K562 (cell line): ENCODE results near the gene SRGAP2C.
"Not testable (repeated sequence)": the region's sequence is repeated elsewhere in the genome, so short reads cannot be mapped to it uniquely, and the experiment has no call there.

ENCODE experiments used
- FOSL1 ChIP-seq: fragments of 200-800 bp; sonication (Bioruptor generic); conservative IDR thresholded peaks from 2 replicates; pipeline ENCODE4 v1.6.1; 2016; ENCODE audit warnings: missing genetic modification characterization, missing compliant biosample characterization
- JUN ChIP-seq, 2 experiments: sonication (generic) in 1 of 2; formaldehyde crosslinking in 1 of 2; IDR thresholded peaks; 2 replicates each; pipeline versions ENCODE4 v1.6.1 to v1.8.0; 2012 to 2022; ENCODE audit warnings: borderline replicate concordance in 2 of 2, mild to moderate bottlenecking in 2 of 2, improper control_type of control experiment in 1 of 2, low read depth in 1 of 2, low read length in 1 of 2, missing genetic modification reagents in 1 of 2
- JUND ChIP-seq, 2 experiments: IDR thresholded peaks; 2 replicates in 1 of 2; 3 replicates in 1 of 2; pipeline ENCODE4 v1.6.1; 2011; ENCODE audit warnings: borderline replicate concordance in 2 of 2, low read depth in 2 of 2, low read length in 2 of 2, improper control_type of control experiment in 1 of 2, missing biosample characterization in 1 of 2, missing genetic modification characterization in 1 of 2, missing genetic modification reagents in 1 of 2
- KAT2B ChIP-seq: IDR thresholded peaks from one replicate; pipeline ENCODE4 v1.6.1; 2012; ENCODE audit warnings: low read depth, mild to moderate bottlenecking, control low read depth, inconsistent platforms, low read length, moderate library complexity
- MAFF ChIP-seq: IDR thresholded peaks from 2 replicates; pipeline ENCODE4 v1.6.1; 2012; ENCODE audit warnings: low read length, improper control_type of control experiment
- NR2C2 ChIP-seq, 2 experiments: fragments of 200-800 bp in 1 of 2; sonication (Bioruptor generic) in 1 of 2; sonication (generic) in 1 of 2; formaldehyde crosslinking in 1 of 2; IDR thresholded peaks; 2 replicates each; pipeline versions ENCODE4 v1.6.1 to v1.8.0; 2016 to 2022; ENCODE audit warnings: mild to moderate bottlenecking in 1 of 2, missing compliant biosample characterization in 1 of 2, missing genetic modification characterization in 1 of 2, missing genetic modification reagents in 1 of 2
- POLR2AphosphoS5 ChIP-seq: IDR thresholded peaks from 2 replicates; pipeline ENCODE4 v1.6.1; 2011; ENCODE audit warnings: mild to moderate bottlenecking, low read depth, low read length, moderate library complexity; ENCODE audit not compliant: control insufficient read depth, insufficient read depth
- SP1 ChIP-seq: sonication (generic); formaldehyde crosslinking; IDR thresholded peaks from 2 replicates; pipeline ENCODE4 v1.8.1; 2022; ENCODE audit warnings: mild to moderate bottlenecking, missing genetic modification reagents
- TBL1XR1 ChIP-seq, 2 experiments: IDR thresholded peaks; 2 replicates each; pipeline ENCODE4 v1.6.1; 2012; ENCODE audit warnings: improper control_type of control experiment in 2 of 2, low read length in 2 of 2, mild to moderate bottlenecking in 1 of 2
- ZFX ChIP-seq: sonication (generic); formaldehyde crosslinking; IDR thresholded peaks from 2 replicates; pipeline ENCODE4 v1.8.0; 2022; ENCODE audit warnings: mild to moderate bottlenecking, missing genetic modification reagents, moderate library complexity
- TF ChIP-seq, protein P1 (sequence below): fragments of 450-650 bp; formaldehyde crosslinking; IDR thresholded peaks from 2 replicates; pipeline ENCODE4 v1.4.0; 2022; ENCODE audit warnings: missing genetic modification characterization
- TF ChIP-seq, protein P2 (sequence below), 3 experiments: IDR thresholded peaks in 2 of 3; conservative IDR thresholded peaks in 1 of 3; 2 replicates each; pipeline ENCODE4 v1.5.1; 2011 to 2012; ENCODE audit warnings: low read length in 3 of 3, mild to moderate bottlenecking in 3 of 3, control low read depth in 2 of 3, improper control_type of control experiment in 1 of 3, inconsistent platforms in 1 of 3, low read depth in 1 of 3, mixed read lengths in 1 of 3, moderate library complexity in 1 of 3; ENCODE audit not compliant: insufficient read depth in 2 of 3
- TF ChIP-seq, protein P3 (sequence below): sonication (generic); formaldehyde crosslinking; IDR thresholded peaks from 2 replicates; pipeline ENCODE4 v1.8.1; 2023; ENCODE audit warnings: mild to moderate bottlenecking, missing genetic modification reagents

DNA sequence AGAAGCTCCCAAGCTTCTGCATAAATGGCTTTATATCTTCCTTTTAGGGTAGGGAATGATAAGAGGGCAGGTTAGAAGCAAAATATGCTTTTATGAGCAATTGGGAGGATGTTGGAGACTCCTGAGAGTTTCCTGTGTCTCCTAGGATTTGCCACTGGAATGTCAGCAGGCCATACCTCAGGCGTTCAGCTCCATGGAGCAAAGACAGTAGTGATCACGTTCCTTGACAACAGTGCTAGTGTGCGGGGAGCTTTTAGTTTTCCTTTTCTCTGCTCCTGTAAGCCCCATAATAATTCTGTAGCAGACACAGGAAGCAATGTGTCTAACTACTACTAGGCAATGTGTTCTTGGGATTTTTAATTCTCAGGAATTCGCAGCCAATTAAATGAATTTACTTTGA is 113.8 kb downstream of the SRGAP2C start:
- TF ChIP-seq MAFF; KAT2B; SP1 (CRISPR knock-in tag); JUND (IDR thresholded peaks at IDR 0.05; ENCODE audit: borderline replicate concordance, low read depth, low read length); JUND (tag; IDR thresholded peaks at IDR 0.05; ENCODE audit: borderline replicate concordance, low read depth, low read length); FOSL1 (tag); TBL1XR1 (IDR thresholded peaks at IDR 0.05; ENCODE audit: low read length in 2 of 2); NR2C2 (CRISPR knock-in tag; IDR thresholded peaks at IDR 0.05); NR2C2 (tag; IDR thresholded peaks at IDR 0.05); JUN (IDR thresholded peaks at IDR 0.05; ENCODE audit: borderline replicate concordance, low read depth, low read length); JUN (CRISPR knock-in tag; IDR thresholded peaks at IDR 0.05; ENCODE audit: borderline replicate concordance); POLR2AphosphoS5; ZFX (CRISPR knock-in tag): not testable (repeated sequence)
- TF ChIP-seq, protein P1, sequence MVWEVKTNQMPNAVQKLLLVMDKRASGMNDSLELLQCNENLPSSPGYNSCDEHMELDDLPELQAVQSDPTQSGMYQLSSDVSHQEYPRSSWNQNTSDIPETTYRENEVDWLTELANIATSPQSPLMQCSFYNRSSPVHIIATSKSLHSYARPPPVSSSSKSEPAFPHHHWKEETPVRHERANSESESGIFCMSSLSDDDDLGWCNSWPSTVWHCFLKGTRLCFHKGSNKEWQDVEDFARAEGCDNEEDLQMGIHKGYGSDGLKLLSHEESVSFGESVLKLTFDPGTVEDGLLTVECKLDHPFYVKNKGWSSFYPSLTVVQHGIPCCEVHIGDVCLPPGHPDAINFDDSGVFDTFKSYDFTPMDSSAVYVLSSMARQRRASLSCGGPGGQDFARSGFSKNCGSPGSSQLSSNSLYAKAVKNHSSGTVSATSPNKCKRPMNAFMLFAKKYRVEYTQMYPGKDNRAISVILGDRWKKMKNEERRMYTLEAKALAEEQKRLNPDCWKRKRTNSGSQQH (CRISPR knock-in tag) = not testable (repeated sequence)
- TF ChIP-seq, protein P2, sequence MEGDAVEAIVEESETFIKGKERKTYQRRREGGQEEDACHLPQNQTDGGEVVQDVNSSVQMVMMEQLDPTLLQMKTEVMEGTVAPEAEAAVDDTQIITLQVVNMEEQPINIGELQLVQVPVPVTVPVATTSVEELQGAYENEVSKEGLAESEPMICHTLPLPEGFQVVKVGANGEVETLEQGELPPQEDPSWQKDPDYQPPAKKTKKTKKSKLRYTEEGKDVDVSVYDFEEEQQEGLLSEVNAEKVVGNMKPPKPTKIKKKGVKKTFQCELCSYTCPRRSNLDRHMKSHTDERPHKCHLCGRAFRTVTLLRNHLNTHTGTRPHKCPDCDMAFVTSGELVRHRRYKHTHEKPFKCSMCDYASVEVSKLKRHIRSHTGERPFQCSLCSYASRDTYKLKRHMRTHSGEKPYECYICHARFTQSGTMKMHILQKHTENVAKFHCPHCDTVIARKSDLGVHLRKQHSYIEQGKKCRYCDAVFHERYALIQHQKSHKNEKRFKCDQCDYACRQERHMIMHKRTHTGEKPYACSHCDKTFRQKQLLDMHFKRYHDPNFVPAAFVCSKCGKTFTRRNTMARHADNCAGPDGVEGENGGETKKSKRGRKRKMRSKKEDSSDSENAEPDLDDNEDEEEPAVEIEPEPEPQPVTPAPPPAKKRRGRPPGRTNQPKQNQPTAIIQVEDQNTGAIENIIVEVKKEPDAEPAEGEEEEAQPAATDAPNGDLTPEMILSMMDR (IDR thresholded peaks at IDR 0.05 in 2 of 3, conservative IDR thresholded peaks at IDR 0.05 in 1 of 3; ENCODE audit: insufficient read depth in 2 of 3, low read depth in 1 of 3, low read length in 3 of 3) = not testable (repeated sequence)
- TF ChIP-seq, protein P3, sequence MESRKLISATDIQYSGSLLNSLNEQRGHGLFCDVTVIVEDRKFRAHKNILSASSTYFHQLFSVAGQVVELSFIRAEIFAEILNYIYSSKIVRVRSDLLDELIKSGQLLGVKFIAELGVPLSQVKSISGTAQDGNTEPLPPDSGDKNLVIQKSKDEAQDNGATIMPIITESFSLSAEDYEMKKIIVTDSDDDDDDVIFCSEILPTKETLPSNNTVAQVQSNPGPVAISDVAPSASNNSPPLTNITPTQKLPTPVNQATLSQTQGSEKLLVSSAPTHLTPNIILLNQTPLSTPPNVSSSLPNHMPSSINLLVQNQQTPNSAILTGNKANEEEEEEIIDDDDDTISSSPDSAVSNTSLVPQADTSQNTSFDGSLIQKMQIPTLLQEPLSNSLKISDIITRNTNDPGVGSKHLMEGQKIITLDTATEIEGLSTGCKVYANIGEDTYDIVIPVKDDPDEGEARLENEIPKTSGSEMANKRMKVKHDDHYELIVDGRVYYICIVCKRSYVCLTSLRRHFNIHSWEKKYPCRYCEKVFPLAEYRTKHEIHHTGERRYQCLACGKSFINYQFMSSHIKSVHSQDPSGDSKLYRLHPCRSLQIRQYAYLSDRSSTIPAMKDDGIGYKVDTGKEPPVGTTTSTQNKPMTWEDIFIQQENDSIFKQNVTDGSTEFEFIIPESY (CRISPR knock-in tag) = not testable (repeated sequence)
